Measurements from ENCODE around the gene LLGL1. TPM values are rescaled to one million over a fixed set of nuclear protein-coding genes. Genes with fewer than 3 reads are reported as not detected.

LLGL1 gene
- total RNA-seq, 1 donor from 2014 or later: 43.5 TPM

- peak overlapping the region; percentile 46 for H3K27ac ChIP-seq (ENCODE audit: low read depth, low read length)
- H2AFZ ChIP-seq (ENCODE audit: low read depth, low read length): peak overlapping the region; percentile 65
- H3K9me3 Mint-ChIP-seq (ENCODE audit: unreplicated experiment): no peaks in the 10 kb centered on the region
Measured at GRCh38 chr17:18259621-18260331, 34.3 kb downstream of the LLGL1 start.

GRCh38 chr17:18260332-18261145, 35.1 kb downstream of the LLGL1 start, which contains the start of gene MIEF2:
Gene MIEF2, plus strand, starts transcription at chr17:18260662. Its CDS starts 2,059 bp downstream, at chr17:18262721.
- peaks cover 6% of the 10 kb centered on the region for H3K36me3 Mint-ChIP-seq (ENCODE audit: low read depth, unreplicated experiment)
- H2AFZ ChIP-seq (ENCODE audit: low read depth, low read length): peak within 1 kb of the TSS; percentile 81
- H4K20me1 ChIP-seq (ENCODE audit: insufficient read depth, low read length): peaks cover 33% of the 10 kb centered on the region
- H3K4me2 ChIP-seq (ENCODE audit: low read length): peak within 1 kb of the TSS; percentile 90
- peak within 1 kb of the TSS; percentile 81 for H3K27ac Mint-ChIP-seq (ENCODE audit: unreplicated experiment)
- no peaks in the 10 kb centered on the region for H3K9me3 Mint-ChIP-seq (ENCODE audit: unreplicated experiment)
- H3K36me3 ChIP-seq (ENCODE audit: insufficient read depth, low read length): peaks cover 11% of the 10 kb centered on the region
- peaks cover 26% of the 10 kb centered on the region for H3K4me1 ChIP-seq (ENCODE audit: insufficient read depth, low read length)
- H3K27me3 ChIP-seq (ENCODE audit: insufficient read depth, low read length): no peaks in the 10 kb centered on the region
- no peaks in the 10 kb centered on the region for H3K9me3 ChIP-seq (ENCODE audit: insufficient read depth, low read depth, low read length)
- DNase-seq (ENCODE audit: low read depth): peak; percentile 86
- H3K27ac ChIP-seq (ENCODE audit: low read depth, low read length): peak within 1 kb of the TSS; percentile 73
- H3K9ac ChIP-seq (ENCODE audit: low read length): peak within 1 kb of the TSS; percentile 83
- no peaks in the 10 kb centered on the region for H3K27me3 Mint-ChIP-seq (ENCODE audit: low read depth, unreplicated experiment)
- H3K79me2 ChIP-seq (ENCODE audit: insufficient read depth, low read length): peaks cover 52% of the 10 kb centered on the region
- H3K4me1 Mint-ChIP-seq (ENCODE audit: low read depth, unreplicated experiment): peaks cover 21% of the 10 kb centered on the region
- H3K4me3 Mint-ChIP-seq (ENCODE audit: unreplicated experiment): peak within 1 kb of the TSS; percentile 86
- TF ChIP-seq EZH2 (IDR thresholded peaks at IDR 0.05; ENCODE audit: insufficient read depth, low read length): no peak
- TF ChIP-seq CTCF (IDR thresholded peaks at IDR 0.05; ENCODE audit: insufficient read depth, low read depth, low read length): no peak
- no peak for FAIRE-seq
- H3K4me3 ChIP-seq (ENCODE audit: insufficient read depth, low read depth, low read length): peak within 1 kb of the TSS; percentile 75

More at GRCh38 chr17:18259621-18260331, 34.3 kb downstream of the LLGL1 start:
- DNase-seq (ENCODE audit: low read depth): peak; percentile 36
- TF ChIP-seq CTCF (IDR thresholded peaks at IDR 0.05; ENCODE audit: insufficient read depth, low read depth, low read length) (no peak), EZH2 (IDR thresholded peaks at IDR 0.05; ENCODE audit: insufficient read depth, low read length) (no peak)
- peaks cover 13% of the 10 kb centered on the region for H3K36me3 ChIP-seq (ENCODE audit: insufficient read depth, low read length)
- H3K27me3 ChIP-seq (ENCODE audit: insufficient read depth, low read length): no peaks in the 10 kb centered on the region
- peak overlapping the region; percentile 86 for H3K4me3 Mint-ChIP-seq (ENCODE audit: unreplicated experiment)
- H3K4me1 Mint-ChIP-seq (ENCODE audit: low read depth, unreplicated experiment): peaks cover 21% of the 10 kb centered on the region
- H3K79me2 ChIP-seq (ENCODE audit: insufficient read depth, low read length): peaks cover 60% of the 10 kb centered on the region
- peak overlapping the region; percentile 75 for H3K4me3 ChIP-seq (ENCODE audit: insufficient read depth, low read depth, low read length)
- no peak for FAIRE-seq
- peaks cover 41% of the 10 kb centered on the region for H4K20me1 ChIP-seq (ENCODE audit: insufficient read depth, low read length)
- H3K27me3 Mint-ChIP-seq (ENCODE audit: low read depth, unreplicated experiment): no peaks in the 10 kb centered on the region
- peaks cover 5% of the 10 kb centered on the region for H3K36me3 Mint-ChIP-seq (ENCODE audit: low read depth, unreplicated experiment)
- peak overlapping the region; percentile 81 for H3K27ac Mint-ChIP-seq (ENCODE audit: unreplicated experiment)
- H3K9ac ChIP-seq (ENCODE audit: low read length): peak overlapping the region; percentile 14
- H3K9me3 ChIP-seq (ENCODE audit: insufficient read depth, low read depth, low read length): no peaks in the 10 kb centered on the region
- peak overlapping the region; percentile 90 for H3K4me2 ChIP-seq (ENCODE audit: low read length)
- H3K4me1 ChIP-seq (ENCODE audit: insufficient read depth, low read length): peaks cover 26% of the 10 kb centered on the region

Measured in astrocyte (in vitro differentiated cells and primary cell).